Thoracic aorta (tissue), 2 donors: ENCODE results near the gene KRT23. TPM values are rescaled to one million over a fixed set of nuclear protein-coding genes. Genes with fewer than 3 reads are reported as not detected.

ENCODE experiments used
- ATAC-seq: fragments of 150-250 bp; one replicate; pipeline ENCODE4 v1.8.0; 2017; ENCODE audit warnings: low read depth; ENCODE audit not compliant: insufficient number of reproducible peaks, low FRiP score
- DNase-seq: peaks from one replicate; pipeline ENCODE4 v3.0.0-alpha.2; 2020; ENCODE audit warnings: low spot score
- H3K27ac ChIP-seq, 2 donors: fragments of 200-600 bp; sonication (generic); 1 replicate in 1 of 2; 2 replicates in 1 of 2; pipeline ENCODE4 v1.5.1; 2016; ENCODE audit warnings: mild to moderate bottlenecking in 2 of 2, moderate library complexity in 2 of 2
- H3K27me3 ChIP-seq: fragments of 200-600 bp; sonication (generic); replicated peaks from 2 replicates; pipeline ENCODE4 v1.6.0; 2016; ENCODE audit warnings: mild to moderate bottlenecking; ENCODE audit not compliant: insufficient read depth
- H3K36me3 ChIP-seq: fragments of 200-600 bp; sonication (generic); one replicate; pipeline ENCODE4 v1.5.1; 2016
- H3K4me1 ChIP-seq, 2 donors: fragments of 200-600 bp; sonication (generic); 1 replicate in 1 of 2; 2 replicates in 1 of 2; pipeline versions ENCODE4 v1.5.1 to v1.6.0; 2016; ENCODE audit warnings: low read depth in 2 of 2, mild to moderate bottlenecking in 1 of 2; ENCODE audit not compliant: control insufficient read depth in 1 of 2
- H3K4me3 ChIP-seq: fragments of 200-600 bp; sonication (generic); 2 replicates; pipeline ENCODE4 v1.5.1; 2016; ENCODE audit warnings: mild to moderate bottlenecking
- H3K9me3 ChIP-seq: fragments of 200-600 bp; sonication (generic); 2 replicates; pipeline ENCODE4 v1.5.1; 2016
- CTCF ChIP-seq: fragments of 200-600 bp; sonication (generic); IDR thresholded peaks from one replicate; pipeline ENCODE4 v1.5.1; 2019; ENCODE audit warnings: antibody characterized with exemption
- total RNA-seq, 2 donors: library from RNA; depleted of rRNA; stranded (reverse); fragments of >200 nt; gene quantifications; one replicate each; pipeline versions ENCODE4 v1.1.0 to v1.2.3, GENCODE V29; 2016

The KRT23 gene
- total RNA-seq, 2 donors from 2014 or later = 0.54 TPM; not detected in 1

- Histone ChIP-seq H3K27ac (no peak overlapping the region), H3K36me3 (no peaks in the 10 kb centered on the region), H3K4me1 (peaks cover 14 to 23% of the 10 kb centered on the region in 2 donors), H3K9me3 (no peaks in the 10 kb centered on the region), H3K4me3 (no peak overlapping the region), H3K27me3 (no peaks in the 10 kb centered on the region)
- no peak for DNase-seq
- TF ChIP-seq CTCF = no peak
- ATAC-seq = no peak
These were observed 23.2 kb downstream of the KRT23 start for GRCh38 chr17:40914075-40914855.

- no peak for DNase-seq
- Histone ChIP-seq H3K4me3 (no peak overlapping the region), H3K9me3 (no peaks in the 10 kb centered on the region), H3K27me3 (no peaks in the 10 kb centered on the region), H3K4me1 (peaks cover 14 to 23% of the 10 kb centered on the region in 2 donors), H3K27ac (no peak overlapping the region), H3K36me3 (no peaks in the 10 kb centered on the region)
- TF ChIP-seq CTCF = no peak
- no peak for ATAC-seq
These were observed 24.8 kb downstream of the KRT23 start for GRCh38 chr17:40912486-40913210.

GRCh38 chr17:40910441-40910841 is 27.0 kb downstream of the KRT23 start:
- H3K27me3 ChIP-seq = no peaks in the 10 kb centered on the region
- ATAC-seq (no peak), DNase-seq (no peak)
- H3K4me3 ChIP-seq = no peak overlapping the region
- no peak for TF ChIP-seq CTCF
- peaks cover 14 to 17% of the 10 kb centered on the region in 2 donors for H3K4me1 ChIP-seq
- no peaks in the 10 kb centered on the region for H3K9me3 ChIP-seq
- peak overlapping the region in 1 of 2 donors; percentile 17 for H3K27ac ChIP-seq
- no peaks in the 10 kb centered on the region for H3K36me3 ChIP-seq

- no peak for ATAC-seq
- Histone ChIP-seq H3K36me3 (no peaks in the 10 kb centered on the region), H3K9me3 (no peaks in the 10 kb centered on the region), H3K4me3 (no peak overlapping the region), H3K27ac (peak overlapping the region in 1 of 2 donors; percentile 17), H3K27me3 (no peaks in the 10 kb centered on the region), H3K4me1 (peaks cover 14 to 17% of the 10 kb centered on the region in 2 donors)
- TF ChIP-seq CTCF = no peak
- DNase-seq = no peak
These were observed 27.7 kb downstream of the KRT23 start for GRCh38 chr17:40909755-40910154.

- ATAC-seq = peak; percentile 94
- no peaks in the 10 kb centered on the region for H3K36me3 ChIP-seq
- H3K27me3 ChIP-seq = no peaks in the 10 kb centered on the region
- H3K4me1 ChIP-seq = peaks cover 14 to 17% of the 10 kb centered on the region in 2 donors
- peak; percentile 69 for TF ChIP-seq CTCF
- no peaks in the 10 kb centered on the region for H3K9me3 ChIP-seq
- peak; percentile 55 for DNase-seq
- H3K4me3 ChIP-seq = no peak overlapping the region
- H3K27ac ChIP-seq = no peak overlapping the region
These were observed 28.1 kb downstream of the KRT23 start for GRCh38 chr17:40909351-40909750.
